Stimulated activated naive CD4-positive, alpha-beta T cell treated with Interleukin-2 at 50 U/mL for 16 hours (primary cell): ENCODE data around the gene MEIS3.

Experiments used
- DNase-seq: peaks from one replicate; lab custom pipeline; 2025; lab: John Stamatoyannopoulos, UW

Gene MEIS3

GRCh38 chr19:47435883-47436417, 16.6 kb upstream of the MEIS3 start:
- no peak for DNase-seq

DNA sequence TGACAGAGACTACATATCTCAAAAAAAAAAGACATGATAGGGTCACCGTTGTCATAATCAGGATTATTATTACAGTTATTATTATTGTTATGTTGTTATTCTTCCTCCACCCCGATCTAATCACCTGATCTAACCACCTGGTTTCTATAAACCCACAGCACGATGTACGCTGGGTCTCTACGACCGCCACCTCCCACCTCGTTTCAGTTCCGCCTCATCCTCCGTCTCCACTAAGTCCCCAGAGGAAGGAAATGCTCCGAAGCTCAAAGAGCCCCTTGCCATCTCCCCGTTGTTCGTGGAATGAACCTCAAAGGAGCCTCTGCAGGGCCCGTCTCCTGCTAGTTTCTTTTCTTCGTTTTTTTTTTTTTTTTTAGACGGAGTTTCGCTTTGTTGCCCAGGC, 15.9 kb upstream of the MEIS3 start:
- no peak for DNase-seq

GRCh38 chr19:47434088-47434487, 14.8 kb upstream of the MEIS3 start:
- DNase-seq: no peak

DNA sequence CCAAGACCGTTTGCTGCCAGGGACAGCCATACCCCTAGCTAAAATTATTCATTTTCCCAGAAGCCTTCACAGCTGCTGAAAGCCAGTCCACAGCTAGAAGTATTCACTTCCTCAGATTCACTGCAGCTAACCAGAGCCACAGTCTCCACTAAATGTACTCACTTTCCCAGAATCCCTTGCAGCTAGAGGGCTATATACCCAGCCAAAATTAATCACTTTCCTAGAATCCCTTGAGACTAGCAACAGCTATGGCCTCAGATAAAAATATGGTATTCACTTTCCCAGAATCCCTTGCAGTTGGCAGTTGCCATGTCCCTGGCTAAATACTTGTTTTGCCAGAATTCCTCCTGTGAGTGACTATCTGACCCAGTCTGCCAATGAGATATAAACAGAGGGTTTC, 13.8 kb upstream of the MEIS3 start:
- DNase-seq: no peak

DNA sequence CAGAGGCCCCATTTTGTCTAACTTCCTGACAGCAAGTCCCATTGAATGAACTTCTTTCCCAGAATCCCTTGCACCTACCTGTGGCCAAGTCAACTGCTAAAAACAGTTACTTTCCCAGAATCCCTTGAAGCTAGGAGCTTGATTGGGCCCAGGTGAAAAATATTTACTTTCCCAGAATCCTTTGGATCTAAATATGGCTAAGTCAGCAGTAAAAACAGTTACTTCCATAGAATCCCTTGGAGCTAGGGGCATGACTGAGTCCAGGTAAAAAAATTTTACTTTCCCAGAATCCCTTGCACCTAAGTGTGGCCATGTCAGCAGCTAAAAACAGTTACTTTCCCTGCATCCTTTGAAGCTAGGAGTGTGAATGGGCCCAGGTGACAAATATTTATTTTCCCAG, 13.2 kb upstream of the MEIS3 start:
- DNase-seq: no peak

DNA sequence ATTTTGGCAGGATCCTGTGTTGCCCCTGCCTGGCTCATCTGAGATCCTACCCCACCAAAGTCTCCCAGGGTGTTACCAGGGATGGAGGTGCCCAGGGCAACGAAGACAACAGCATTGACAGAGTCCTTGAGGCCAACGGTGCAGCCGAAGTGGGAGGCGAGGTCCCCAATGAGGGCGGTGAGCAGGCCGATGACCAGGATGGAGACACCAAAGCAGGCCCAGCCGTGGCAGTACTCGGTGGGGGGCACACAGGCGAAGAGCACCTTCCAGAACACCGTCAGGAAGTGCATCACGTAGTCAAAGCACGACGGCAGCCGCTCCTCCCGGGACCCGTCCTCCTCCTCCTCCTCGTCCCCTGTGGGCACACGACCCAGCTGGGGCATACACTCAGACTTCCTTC, 12.8 kb upstream of the MEIS3 start:
- no peak for DNase-seq

- DNase-seq: peak; percentile 16
Observed at GRCh38 chr19:47430041-47430802, 10.9 kb upstream of the MEIS3 start.

- no peak for DNase-seq
Observed at GRCh38 chr19:47429140-47429793, 9.9 kb upstream of the MEIS3 start.

DNA sequence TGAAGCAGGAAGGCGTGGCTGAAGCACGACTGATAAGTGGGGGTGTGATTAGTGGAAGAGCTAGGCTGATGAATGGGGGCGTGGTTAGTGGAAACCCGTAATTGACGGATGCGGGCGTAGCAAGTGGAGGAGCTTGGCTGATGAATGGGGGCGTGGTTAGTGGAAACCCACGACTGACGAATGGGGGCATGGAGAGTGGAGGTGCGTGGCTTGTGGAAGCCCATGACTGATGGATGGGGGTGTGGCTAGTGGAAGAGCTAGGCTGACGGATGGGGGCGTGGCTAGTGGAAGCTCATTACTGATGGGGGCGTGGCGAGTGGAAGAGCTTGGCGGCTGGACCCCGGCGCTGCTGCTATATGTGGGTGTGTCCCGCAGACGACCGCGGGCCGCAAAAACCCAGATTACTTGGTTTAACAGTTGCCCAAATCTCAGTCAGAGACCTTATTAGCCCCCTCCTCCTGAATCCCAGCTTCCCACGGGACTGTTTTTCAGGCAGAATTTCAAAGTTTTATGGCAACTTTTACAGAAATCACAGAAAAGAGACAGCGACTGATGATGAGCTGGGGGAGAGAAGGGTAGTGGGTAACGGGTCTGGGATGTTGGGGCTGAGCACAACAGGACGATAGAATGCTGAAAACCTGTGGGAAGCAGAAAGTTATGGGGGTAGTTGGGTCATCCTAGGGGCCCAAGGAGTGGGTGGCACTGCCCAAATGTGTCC, 9.0 kb upstream of the MEIS3 start:
- DNase-seq: peak; percentile 81

GRCh38 chr19:47427241-47428176, 8.2 kb upstream of the MEIS3 start:
- peak; percentile 53 for DNase-seq

GRCh38 chr19:47423203-47423882, 4.0 kb upstream of the MEIS3 start:
- DNase-seq: no peak

GRCh38 chr19:47422417-47423163, 3.3 kb upstream of the MEIS3 start:
- DNase-seq: no peak

DNA sequence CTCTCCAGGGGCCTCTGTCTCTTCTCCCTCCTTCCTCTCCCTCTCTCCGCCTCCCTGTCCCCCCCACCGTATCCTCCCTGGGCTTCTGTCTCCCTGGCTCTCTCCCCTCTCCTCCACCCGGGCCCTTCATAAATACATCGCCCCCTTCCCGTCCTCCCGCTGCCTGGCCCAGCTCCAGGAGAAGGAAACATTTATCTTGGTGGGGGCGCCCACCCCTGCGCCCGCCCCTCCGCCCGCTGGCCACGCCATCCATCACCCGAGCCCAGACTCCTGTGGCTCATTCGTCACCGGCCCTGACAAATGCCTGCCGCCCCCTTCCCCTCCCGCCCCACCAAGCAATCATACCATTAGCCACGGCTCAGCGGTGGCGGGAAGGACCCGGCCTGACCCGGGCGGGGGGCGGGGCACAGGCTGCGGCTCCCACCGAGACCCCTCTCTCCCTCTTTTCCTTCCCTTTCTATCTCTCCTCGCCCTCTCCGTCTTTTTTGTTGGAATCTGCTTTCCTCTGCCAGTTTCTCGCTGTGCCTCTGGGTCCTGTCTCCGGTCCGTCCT, 2.6 kb upstream of the MEIS3 start:
- DNase-seq: no peak

DNA sequence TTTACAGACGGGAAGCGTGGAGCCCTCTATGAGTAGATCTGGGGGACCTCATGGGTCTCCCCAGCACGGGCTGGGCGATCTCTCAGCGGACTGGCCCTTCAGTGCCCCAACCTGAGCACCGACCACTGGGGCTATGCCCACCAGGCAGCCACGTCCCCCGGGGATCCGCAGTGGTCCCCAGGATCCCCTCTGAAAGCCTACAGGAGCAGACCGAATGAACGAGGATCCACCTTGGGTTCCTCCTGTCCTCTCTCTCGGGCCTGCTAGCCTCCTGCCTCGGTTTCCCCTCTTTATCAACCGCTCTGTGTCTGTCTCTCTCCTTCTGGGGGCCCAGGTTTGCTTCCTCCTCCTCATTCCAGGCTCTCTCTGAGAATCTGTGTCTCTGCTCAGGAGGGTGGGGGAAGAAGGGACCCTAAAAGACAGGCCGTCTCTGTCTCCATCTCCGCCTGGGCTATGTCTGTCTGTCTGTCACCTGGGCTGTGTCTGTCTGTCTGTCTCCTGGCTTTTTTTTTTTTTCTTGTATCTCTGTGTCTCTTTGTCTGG, 2.0 kb upstream of the MEIS3 start:
- DNase-seq: no peak

DNA sequence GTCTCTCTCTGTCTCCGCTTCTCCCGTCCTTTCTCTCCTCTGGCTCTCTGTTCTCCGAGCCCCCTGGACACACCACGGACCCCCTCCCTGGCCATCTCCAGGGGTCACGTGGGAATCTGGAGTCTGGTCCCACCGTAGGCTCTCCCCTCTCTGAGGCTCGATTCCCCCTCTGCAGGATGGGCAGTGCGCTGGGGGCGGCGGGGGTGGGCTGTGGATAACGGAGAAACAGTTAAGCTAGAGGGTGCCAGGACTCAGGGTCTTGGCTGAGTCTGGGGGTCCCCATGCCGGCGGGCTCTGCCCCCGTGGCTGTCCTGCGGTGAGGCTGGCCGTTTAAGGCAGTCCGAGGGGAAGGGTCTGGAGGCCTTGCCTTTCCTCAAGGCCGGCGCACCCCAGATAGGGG, 462 bp upstream of the MEIS3 start:
- DNase-seq: no peak

DNA sequence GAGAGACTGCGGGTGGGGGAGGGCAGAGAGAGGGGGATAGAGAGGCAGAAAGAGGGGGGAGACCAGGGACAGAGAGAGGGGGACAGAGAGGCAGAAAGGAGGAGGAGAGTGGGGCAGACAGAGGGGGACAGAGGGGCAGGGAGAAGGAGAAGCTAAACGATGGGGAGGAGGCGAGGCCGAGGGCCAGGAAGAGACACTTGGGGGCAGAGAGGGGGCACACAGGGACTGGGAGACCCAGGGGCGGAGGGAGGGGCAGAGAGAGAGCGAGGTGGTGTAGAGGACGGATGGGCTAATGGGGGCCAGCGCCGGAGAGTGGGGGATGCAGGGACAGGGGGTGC, 666 bp downstream of the MEIS3 start:
- no peak for DNase-seq

DNA sequence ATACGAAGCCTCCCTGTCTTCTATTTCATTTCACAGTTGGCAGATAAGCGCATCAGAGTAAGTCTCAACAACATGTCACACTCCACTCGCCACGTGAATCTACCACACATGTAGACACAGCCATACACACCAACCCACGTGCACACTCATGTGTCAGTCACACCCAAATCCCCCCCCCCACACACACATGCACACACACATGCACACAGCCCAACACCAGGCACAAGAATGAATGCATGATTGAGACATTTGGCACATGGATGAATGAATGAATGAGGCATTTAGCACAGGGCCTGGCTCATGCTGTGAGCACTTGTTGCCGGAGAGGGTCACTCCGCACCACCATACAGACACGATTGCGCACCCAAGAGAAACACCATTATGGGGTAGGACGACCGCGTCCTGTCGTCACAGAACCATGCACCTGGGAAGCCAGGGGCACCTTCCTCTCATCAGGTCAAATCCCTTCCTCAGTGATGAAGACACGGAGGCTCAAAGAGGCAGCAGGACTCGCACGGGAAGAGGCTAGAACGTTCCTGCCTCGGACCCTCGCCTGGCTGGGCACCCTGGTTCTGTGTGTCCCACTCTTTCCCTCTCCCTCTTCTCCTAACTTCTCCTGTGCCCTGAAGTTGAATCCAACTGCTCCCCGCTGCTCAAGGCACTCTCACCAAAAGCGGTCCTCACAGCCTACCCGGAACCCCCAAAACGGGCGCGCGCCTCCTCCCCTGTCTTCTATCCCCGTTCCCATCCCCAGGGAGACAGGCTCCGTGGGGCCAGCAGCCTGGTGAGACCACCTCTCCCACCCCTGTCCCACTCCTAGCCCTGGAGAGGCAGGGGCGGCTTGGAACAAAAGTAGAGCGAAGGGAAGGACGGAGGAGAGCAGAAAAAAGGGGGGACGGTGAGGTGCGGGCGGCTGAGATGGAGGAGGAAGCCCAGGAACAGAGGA, 1.3 kb downstream of the MEIS3 start:
- DNase-seq: no peak

- no peak for DNase-seq
Observed at GRCh38 chr19:47417107-47417745, 2.1 kb downstream of the MEIS3 start.
